ENCODE data around the gene HOXC13. TPM values are rescaled to one million over a fixed set of nuclear protein-coding genes. Genes with fewer than 3 reads are reported as not detected.

Gene HOXC13
- total RNA-seq, 5 donors from 2014 or later (not counting 1 experiment from before 2014, with no cell fraction given), result 0.12 TPM; not detected in 4

DNA sequence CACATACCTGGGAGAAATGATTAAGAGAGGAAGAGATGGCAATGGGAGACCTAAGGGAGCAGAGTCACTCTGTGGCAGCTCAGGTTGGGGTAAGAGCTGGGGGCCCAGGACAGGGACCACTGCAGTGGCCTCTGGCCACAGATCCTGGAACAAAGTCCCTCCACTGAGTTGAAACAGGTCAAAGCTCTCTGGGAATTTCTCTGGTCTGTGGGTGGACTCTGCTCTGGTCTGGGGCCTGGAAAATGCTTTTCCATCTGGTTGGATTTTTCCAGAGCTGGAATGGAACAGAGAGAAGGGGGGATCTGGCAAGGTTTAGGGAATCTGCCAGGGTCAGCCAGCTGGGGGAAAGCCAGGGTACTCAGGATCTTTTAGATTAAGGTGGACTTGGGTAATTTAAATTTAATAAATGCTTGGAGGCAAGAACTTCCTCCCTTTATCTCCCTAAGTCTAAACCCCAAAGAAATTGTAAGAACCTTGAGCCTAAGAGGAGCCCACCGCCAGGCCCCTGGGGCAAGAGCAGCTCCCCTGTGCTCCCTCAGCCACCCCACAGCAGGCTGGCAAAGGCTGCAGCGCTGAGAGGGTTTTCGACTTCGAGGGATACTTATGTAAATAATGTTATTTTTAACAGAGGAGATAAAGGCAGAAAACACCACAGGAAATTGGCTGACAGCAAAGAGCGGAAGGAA lies 50.1 kb downstream of the HOXC13 start:
- WGBS (ENCODE audit: insufficient coverage), result no CpG with 5 or more reads among the region's 5 CpGs
- Histone ChIP-seq H3K9me3 (no peaks in the 10 kb centered on the region), H3K27ac (ENCODE audit: low read length) (no peak overlapping the region), H3K4me3 (ENCODE audit: control insufficient read depth in 1 of 2, extremely low read depth in 1 of 2, low read length in 1 of 2) (peak overlapping the region in 1 of 2 donors; percentile 46), H3K4me1 (ENCODE audit: control insufficient read depth in 1 of 2, extremely low read depth in 1 of 2, insufficient read depth in 2 of 2, low read length in 2 of 2) (peaks cover 4 to 46% of the 10 kb centered on the region in 2 experiments), H3K36me3 (ENCODE audit: control insufficient read depth in 2 of 2, extremely low read depth in 1 of 2, insufficient read depth in 1 of 2, low read length in 1 of 2) (no peaks in the 10 kb centered on the region), H3K27me3 (replicated peaks in 1 of 2; ENCODE audit: control insufficient read depth in 2 of 2, extremely low read depth in 1 of 2, insufficient read depth in 2 of 2, low read length in 1 of 2) (peaks cover 33 to 96% of the 10 kb centered on the region in 2 experiments)
- CTCF ChIA-PET, result interaction anchor here (0.6 to 1.5 kb wide), 5 partner anchors 9 to 263 kb away, joined by 3 to 8 read pairs (median 3); partner anchors contain the start of gene HOXC5 (in 1 of the 2)
- DNase-seq (no peak), ATAC-seq (replicated peaks in 1 of 4) (peak in 1 of 4 experiments; percentile 7)
- H3K4me1 Mint-ChIP-seq, result peaks cover 34 to 58% (median 53%) of the 10 kb centered on the region in 3 donors
- H3K36me3 Mint-ChIP-seq, result no peaks in the 10 kb centered on the region
- peak overlapping the region in 1 of 2 donors; percentile 27 for H3K27ac Mint-ChIP-seq
- peak overlapping the region in 2 of 3 donors; percentile 25 to 42 for H3K4me3 Mint-ChIP-seq
- H3K9me3 Mint-ChIP-seq, result no peaks in the 10 kb centered on the region
- H3K27me3 Mint-ChIP-seq, result peaks cover 87 to 92% of the 10 kb centered on the region in 2 donors
- POLR2A ChIA-PET, result interaction anchor here in 1 of 2 donors (0.6 kb wide), 2 partner anchors 201 to 424 kb away, joined by 3 read pairs; no protein-coding TSS in a partner anchor

DNA sequence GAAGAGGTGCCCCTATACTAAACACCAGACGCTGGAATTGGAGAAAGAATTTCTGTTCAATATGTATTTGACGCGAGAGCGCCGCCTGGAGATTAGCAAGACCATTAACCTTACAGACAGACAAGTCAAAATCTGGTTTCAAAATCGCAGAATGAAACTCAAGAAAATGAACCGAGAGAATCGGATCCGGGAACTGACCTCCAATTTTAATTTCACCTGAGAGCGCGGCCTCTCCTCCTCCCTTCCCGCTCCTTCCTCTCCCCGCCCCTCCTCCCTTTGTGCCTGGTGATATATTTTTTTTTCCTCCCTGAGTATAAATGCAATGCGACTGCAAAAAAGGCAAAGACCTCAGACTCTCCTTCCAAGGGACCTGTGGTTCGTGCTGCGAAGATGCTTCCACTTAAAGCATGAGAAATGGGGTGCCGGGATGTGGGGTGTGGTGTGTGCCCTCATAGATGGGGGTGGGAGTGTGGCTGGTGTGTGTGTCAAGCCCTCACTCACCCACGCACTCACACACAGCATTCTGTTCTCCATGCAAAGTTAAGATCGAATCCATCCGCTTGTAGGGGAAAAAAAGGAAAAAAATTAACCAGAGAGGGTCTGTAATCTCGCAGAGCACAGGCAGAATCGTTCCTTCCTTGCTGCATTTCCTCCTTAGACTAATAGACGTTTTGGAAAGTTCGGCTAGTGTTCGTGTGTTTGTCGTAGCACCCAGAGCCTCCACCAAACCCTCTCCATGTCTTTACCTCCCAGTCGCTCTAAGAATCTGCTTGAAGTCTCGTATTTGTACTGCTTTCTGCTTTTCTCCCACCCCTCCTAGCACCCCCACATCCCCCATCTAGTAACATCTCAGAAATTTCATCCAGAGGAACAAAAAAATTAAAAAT lies 50.8 kb downstream of the HOXC13 start:
- Mint-ChIP-seq H3K4me3 (peak overlapping the region in 2 of 3 donors; percentile 25 to 42), H3K27me3 (peaks cover 88 to 95% of the 10 kb centered on the region in 2 donors), H3K27ac (peak overlapping the region in 1 of 2 donors; percentile 77), H3K4me1 (peaks cover 40 to 61% (median 57%) of the 10 kb centered on the region in 3 donors), H3K9me3 (no peaks in the 10 kb centered on the region), H3K36me3 (no peaks in the 10 kb centered on the region)
- Histone ChIP-seq H3K36me3 (ENCODE audit: control insufficient read depth in 2 of 2, extremely low read depth in 1 of 2, insufficient read depth in 1 of 2, low read length in 1 of 2) (no peaks in the 10 kb centered on the region), H3K27ac (ENCODE audit: low read length) (no peak overlapping the region), H3K4me3 (ENCODE audit: control insufficient read depth in 1 of 2, extremely low read depth in 1 of 2, low read length in 1 of 2) (peak overlapping the region in 1 of 2 donors; percentile 46), H3K9me3 (no peaks in the 10 kb centered on the region), H3K4me1 (ENCODE audit: control insufficient read depth in 1 of 2, extremely low read depth in 1 of 2, insufficient read depth in 2 of 2, low read length in 2 of 2) (peaks cover 4 to 46% of the 10 kb centered on the region in 2 experiments), H3K27me3 (replicated peaks in 1 of 2; ENCODE audit: control insufficient read depth in 2 of 2, extremely low read depth in 1 of 2, insufficient read depth in 2 of 2, low read length in 1 of 2) (peaks cover 34 to 96% of the 10 kb centered on the region in 2 experiments)
- ATAC-seq (replicated peaks in 1 of 4) (peak in 1 of 4 experiments; percentile 35), DNase-seq (peak in 12 of 35 experiments; percentile 22 to 63 (median 33))
- POLR2A ChIA-PET, result interaction anchor here in 1 of 2 donors (0.6 kb wide), 1 partner anchor 424 kb away, joined by 3 read pairs; no protein-coding TSS in a partner anchor
- CTCF ChIA-PET, result interaction anchor here (0.6 to 0.7 kb wide), 2 partner anchors 51 to 690 kb away, joined by 3 to 4 read pairs; no protein-coding TSS in a partner anchor
- 2% methylated on average over 15 of the region's 28 CpGs for WGBS (ENCODE audit: insufficient coverage)

DNA sequence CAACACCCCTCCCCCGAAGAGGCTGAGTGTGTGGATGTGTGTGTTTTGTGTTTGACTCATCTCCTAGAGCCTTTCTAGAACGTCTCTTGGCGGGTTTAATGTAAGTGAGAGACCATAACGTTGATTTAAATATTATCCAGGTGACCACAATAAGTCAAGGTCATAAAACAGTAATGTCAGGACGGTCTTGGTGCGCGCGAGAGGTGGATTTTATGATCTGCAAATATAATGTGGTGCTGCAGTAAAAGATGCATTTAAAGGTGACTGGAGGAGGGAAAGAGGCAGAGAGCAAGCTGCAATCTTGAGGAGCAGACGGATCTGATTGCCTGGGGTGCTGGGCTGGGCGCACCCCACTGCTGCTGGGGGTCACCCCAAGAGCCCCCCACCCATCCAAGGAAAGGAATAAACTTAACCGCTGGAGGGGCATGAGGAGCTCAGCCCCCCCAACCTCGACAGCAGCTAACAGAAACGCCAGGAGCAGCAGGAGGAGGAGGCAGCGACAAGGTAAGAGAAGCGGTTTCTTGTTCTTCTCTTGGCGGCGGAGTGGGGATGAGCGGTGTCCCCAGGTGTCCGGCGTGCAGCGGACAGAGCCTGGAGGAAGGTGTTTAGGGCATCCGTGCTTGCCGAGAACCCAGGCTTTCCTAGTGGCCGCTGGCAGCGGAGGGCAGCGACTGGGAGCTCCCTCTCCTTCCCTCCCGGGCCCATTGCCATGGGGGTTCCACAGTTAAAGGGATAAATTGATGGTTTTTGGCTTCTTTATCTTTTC lies 51.9 kb downstream of the HOXC13 start:
- no peaks in the 10 kb centered on the region for H3K9me3 Mint-ChIP-seq
- H3K9me3 ChIP-seq, result no peaks in the 10 kb centered on the region
- H3K27ac Mint-ChIP-seq, result no peak overlapping the region
- no peaks in the 10 kb centered on the region for H3K36me3 Mint-ChIP-seq
- peaks cover 86 to 93% of the 10 kb centered on the region in 2 donors for H3K27me3 Mint-ChIP-seq
- 6% methylated on average over 10 of the region's 27 CpGs for WGBS (ENCODE audit: insufficient coverage)
- no peaks in the 10 kb centered on the region for H3K36me3 ChIP-seq (ENCODE audit: control insufficient read depth in 2 of 2, extremely low read depth in 1 of 2, insufficient read depth in 1 of 2, low read length in 1 of 2)
- ChIA-PET POLR2A (interaction anchor here in 1 of 2 donors (0.7 kb wide), 1 partner anchor 136 kb away, joined by 3 read pairs; no protein-coding TSS in a partner anchor), CTCF (interaction anchor here (0.6 to 0.7 kb wide), 2 partner anchors 52 to 689 kb away, joined by 3 to 4 read pairs; no protein-coding TSS in a partner anchor)
- peaks cover 8 to 49% of the 10 kb centered on the region in 2 experiments for H3K4me1 ChIP-seq (ENCODE audit: control insufficient read depth in 1 of 2, extremely low read depth in 1 of 2, insufficient read depth in 2 of 2, low read length in 2 of 2)
- H3K4me3 ChIP-seq (ENCODE audit: control insufficient read depth in 1 of 2, extremely low read depth in 1 of 2, low read length in 1 of 2), result no peak overlapping the region
- ATAC-seq (replicated peaks in 1 of 4) (no peak), DNase-seq (no peak)
- H3K27me3 ChIP-seq (replicated peaks in 1 of 2; ENCODE audit: control insufficient read depth in 2 of 2, extremely low read depth in 1 of 2, insufficient read depth in 2 of 2, low read length in 1 of 2), result peaks cover 35 to 96% of the 10 kb centered on the region in 2 experiments
- H3K27ac ChIP-seq (ENCODE audit: low read length), result no peak overlapping the region
- H3K4me1 Mint-ChIP-seq, result peaks cover 40 to 64% (median 56%) of the 10 kb centered on the region in 3 donors
- H3K4me3 Mint-ChIP-seq, result peak overlapping the region in 1 of 3 donors; percentile 25

DNA sequence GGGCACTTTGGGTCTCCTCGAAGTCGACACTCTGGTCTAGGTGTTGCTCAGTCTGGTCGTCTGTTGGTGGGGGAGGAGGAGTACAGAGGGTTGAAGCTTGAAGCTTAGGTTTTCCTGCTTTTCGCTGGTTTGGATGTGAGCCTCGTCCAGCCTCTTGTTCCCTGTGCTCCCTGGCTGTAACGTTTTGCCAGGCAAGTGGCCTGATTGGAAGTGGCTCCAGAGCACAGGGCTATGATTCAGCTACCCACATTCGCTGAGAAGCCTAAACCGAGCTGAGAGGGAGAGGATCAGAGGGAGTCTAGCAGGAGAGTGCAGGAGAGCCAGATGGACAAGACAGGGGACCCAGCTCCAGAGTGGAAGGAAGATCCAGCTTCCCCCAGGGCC lies 52.4 kb downstream of the HOXC13 start:
- Mint-ChIP-seq H3K4me3 (no peak overlapping the region), H3K4me1 (peaks cover 37 to 66% (median 58%) of the 10 kb centered on the region in 3 donors), H3K36me3 (no peaks in the 10 kb centered on the region), H3K9me3 (no peaks in the 10 kb centered on the region), H3K27me3 (peaks cover 90 to 95% of the 10 kb centered on the region in 2 donors), H3K27ac (peak overlapping the region in 1 of 2 donors; percentile 6)
- Histone ChIP-seq H3K4me1 (ENCODE audit: control insufficient read depth in 1 of 2, extremely low read depth in 1 of 2, insufficient read depth in 2 of 2, low read length in 2 of 2) (peaks cover 10 to 49% of the 10 kb centered on the region in 2 experiments), H3K4me3 (ENCODE audit: control insufficient read depth in 1 of 2, extremely low read depth in 1 of 2, low read length in 1 of 2) (no peak overlapping the region), H3K9me3 (no peaks in the 10 kb centered on the region), H3K27me3 (replicated peaks in 1 of 2; ENCODE audit: control insufficient read depth in 2 of 2, extremely low read depth in 1 of 2, insufficient read depth in 2 of 2, low read length in 1 of 2) (peaks cover 35 to 96% of the 10 kb centered on the region in 2 experiments), H3K27ac (ENCODE audit: low read length) (no peak overlapping the region), H3K36me3 (ENCODE audit: control insufficient read depth in 2 of 2, extremely low read depth in 1 of 2, insufficient read depth in 1 of 2, low read length in 1 of 2) (no peaks in the 10 kb centered on the region)
- 2% methylated on average over 7 of the region's 8 CpGs for WGBS (ENCODE audit: insufficient coverage)
- no peak for DNase-seq
- no peak for ATAC-seq (replicated peaks in 1 of 4)
- POLR2A ChIA-PET, result interaction anchor here in 1 of 2 donors (0.7 kb wide), 1 partner anchor 136 kb away, joined by 3 read pairs; no protein-coding TSS in a partner anchor
- CTCF ChIA-PET, result no interaction called here

DNA sequence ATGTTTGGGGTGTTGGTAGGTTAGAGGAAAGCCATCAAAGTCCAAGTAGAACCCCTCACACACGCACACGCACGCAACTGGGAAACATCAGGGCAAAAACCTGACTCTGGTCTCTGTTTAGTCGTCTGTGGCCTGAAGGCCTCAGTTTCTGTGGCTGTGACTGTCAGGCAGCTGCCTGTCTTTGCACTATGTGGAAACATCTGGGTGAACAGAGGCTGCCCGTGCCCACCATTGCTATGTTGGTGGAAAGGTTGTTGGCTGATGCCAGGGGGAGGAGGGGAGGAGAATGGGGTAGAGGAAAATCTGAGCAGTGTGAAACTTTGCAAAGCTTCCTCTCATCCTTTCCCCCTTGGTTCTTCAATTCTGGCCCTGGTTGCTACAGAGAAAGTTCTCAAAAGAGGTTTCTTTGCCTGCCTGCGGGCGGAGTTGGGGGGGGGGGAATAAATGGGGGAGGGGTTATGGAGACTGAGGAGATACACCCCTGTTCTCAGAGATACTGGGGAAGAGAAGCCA lies 53.8 kb downstream of the HOXC13 start:
- Histone ChIP-seq H3K9me3 (no peaks in the 10 kb centered on the region), H3K4me1 (ENCODE audit: control insufficient read depth in 1 of 2, extremely low read depth in 1 of 2, insufficient read depth in 2 of 2, low read length in 2 of 2) (peaks cover 10 to 56% of the 10 kb centered on the region in 2 experiments), H3K36me3 (ENCODE audit: control insufficient read depth in 2 of 2, extremely low read depth in 1 of 2, insufficient read depth in 1 of 2, low read length in 1 of 2) (no peaks in the 10 kb centered on the region), H3K27me3 (replicated peaks in 1 of 2; ENCODE audit: control insufficient read depth in 2 of 2, extremely low read depth in 1 of 2, insufficient read depth in 2 of 2, low read length in 1 of 2) (peaks cover 30 to 96% of the 10 kb centered on the region in 2 experiments), H3K27ac (ENCODE audit: low read length) (no peak overlapping the region), H3K4me3 (ENCODE audit: control insufficient read depth in 1 of 2, extremely low read depth in 1 of 2, low read length in 1 of 2) (no peak overlapping the region)
- Mint-ChIP-seq H3K9me3 (no peaks in the 10 kb centered on the region), H3K4me3 (no peak overlapping the region), H3K27me3 (peaks cover 87 to 93% of the 10 kb centered on the region in 2 donors), H3K4me1 (peaks cover 40 to 60% (median 56%) of the 10 kb centered on the region in 3 donors), H3K36me3 (no peaks in the 10 kb centered on the region), H3K27ac (no peak overlapping the region)
- CTCF ChIA-PET, result interaction anchor here (0.6 to 1.2 kb wide), 2 partner anchors 10 to 34 kb away, joined by 3 to 5 read pairs; no protein-coding TSS in a partner anchor
- 29% methylated on average over 1 of the region's 7 CpGs for WGBS (ENCODE audit: insufficient coverage)
- ATAC-seq (replicated peaks in 1 of 4) (no peak), DNase-seq (no peak)
- POLR2A ChIA-PET, result no interaction called here
